Suprapubic skin (tissue), 3 donors: Measurements from ENCODE around the gene ZNF564.

Experiments used
- CTCF ChIP-seq, 2 donors: fragments of 200-600 bp in 1 of 2; fragments of 450-650 bp in 1 of 2; sonication (generic) in 1 of 2; IDR thresholded peaks; one replicate each; pipeline ENCODE4 v1.5.1; 2016 to 2019; ENCODE audit warnings: antibody characterized with exemption in 2 of 2, mild to moderate bottlenecking in 1 of 2, moderate library complexity in 1 of 2
- EP300 ChIP-seq: sonication (generic); formaldehyde crosslinking; IDR thresholded peaks from one replicate; pipeline ENCODE4 v1.6.1; 2017; ENCODE audit warnings: antibody characterized with exemption

DNA sequence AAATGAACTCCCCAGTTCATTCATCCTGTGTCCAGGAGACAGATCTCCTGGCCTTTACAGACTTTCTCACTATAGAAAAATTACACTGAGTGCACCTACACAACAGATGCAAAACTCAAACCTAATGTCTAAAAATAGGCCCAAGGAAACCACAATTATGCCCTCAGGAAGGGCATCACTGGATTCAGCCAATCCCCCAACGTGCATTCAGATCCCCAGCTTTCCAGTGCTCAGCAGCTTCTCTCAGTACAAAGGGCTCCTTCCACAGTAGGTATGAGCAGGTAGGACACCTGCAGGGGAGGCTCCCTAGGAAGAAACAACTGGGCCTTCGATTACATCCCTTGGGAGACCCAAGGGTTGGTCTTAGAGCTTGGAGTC is 68.8 kb downstream of the ZNF564 start:
- TF ChIP-seq CTCF (IDR thresholded peaks at IDR 0.05) (no peak), EP300 (no peak)
